Measurements from ENCODE around the gene ESR2.

ESR2 gene

GRCh38 chr14:64178814-64179213, 115.4 kb downstream of the ESR2 start:
- no peak for DNase-seq (ENCODE audit: extremely low read depth, insufficient read length)
- TF ChIP-seq CTCF (IDR thresholded peaks at IDR 0.05; ENCODE audit: insufficient read depth, low read length, poor library complexity, severe bottlenecking), result no peak
- Histone ChIP-seq H3K4me3 (replicated peaks; ENCODE audit: low read depth, low read length) (no peak overlapping the region), H3K36me3 (ENCODE audit: control insufficient read depth, insufficient read depth, low read length) (no peaks in the 10 kb centered on the region; the same call in 1 of the 2 replicates), H3K27me3 (replicated peaks; ENCODE audit: control insufficient read depth, insufficient read depth, low read length) (no peaks in the 10 kb centered on the region)

DNA sequence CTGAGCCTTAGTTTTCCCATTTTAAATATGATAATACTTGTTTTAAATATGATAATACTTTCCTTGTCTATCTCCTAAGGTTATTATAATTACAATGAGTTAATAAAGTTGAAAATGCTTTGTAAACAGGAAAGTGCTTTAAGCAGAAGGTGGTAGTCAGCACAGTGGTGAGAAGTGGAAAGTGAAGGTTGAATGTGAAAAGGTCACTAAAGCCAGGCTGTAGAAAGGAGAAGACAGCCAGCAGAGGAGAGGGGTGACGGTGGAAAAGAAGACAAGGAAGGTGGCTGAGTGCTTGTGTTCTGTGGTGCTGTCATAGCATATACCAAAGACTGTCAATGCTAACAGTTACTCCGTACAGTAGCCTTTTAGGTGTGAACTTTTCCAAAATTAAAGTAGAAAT, 117.8 kb downstream of the ESR2 start:
- TF ChIP-seq CTCF (IDR thresholded peaks at IDR 0.05; ENCODE audit: insufficient read depth, low read length, poor library complexity, severe bottlenecking), result no peak
- H3K36me3 ChIP-seq (ENCODE audit: control insufficient read depth, insufficient read depth, low read length), result peaks cover 1% of the 10 kb centered on the region; the same call in 1 of the 2 replicates
- H3K4me3 ChIP-seq (replicated peaks; ENCODE audit: low read depth, low read length), result no peak overlapping the region
- no peak for DNase-seq (ENCODE audit: extremely low read depth, insufficient read length)
- no peaks in the 10 kb centered on the region for H3K27me3 ChIP-seq (replicated peaks; ENCODE audit: control insufficient read depth, insufficient read depth, low read length)

GRCh38 chr14:64174922-64175782, 119.0 kb downstream of the ESR2 start:
- Histone ChIP-seq H3K36me3 (ENCODE audit: control insufficient read depth, insufficient read depth, low read length) (peaks cover 5% of the 10 kb centered on the region), H3K4me3 (replicated peaks; ENCODE audit: low read depth, low read length) (no peak overlapping the region), H3K27me3 (replicated peaks; ENCODE audit: control insufficient read depth, insufficient read depth, low read length) (no peaks in the 10 kb centered on the region)
- no peak for TF ChIP-seq CTCF (IDR thresholded peaks at IDR 0.05; ENCODE audit: insufficient read depth, low read length, poor library complexity, severe bottlenecking)
- DNase-seq (ENCODE audit: extremely low read depth, insufficient read length), result no peak

- Histone ChIP-seq H3K36me3 (ENCODE audit: control insufficient read depth, insufficient read depth, low read length) (peaks cover 11% of the 10 kb centered on the region), H3K4me3 (replicated peaks; ENCODE audit: low read depth, low read length) (no peak overlapping the region), H3K27me3 (replicated peaks; ENCODE audit: control insufficient read depth, insufficient read depth, low read length) (no peaks in the 10 kb centered on the region)
- TF ChIP-seq CTCF (IDR thresholded peaks at IDR 0.05; ENCODE audit: insufficient read depth, low read length, poor library complexity, severe bottlenecking), result no peak
- no peak for DNase-seq (ENCODE audit: extremely low read depth, insufficient read length)
Observed at GRCh38 chr14:64170181-64170580, 124.0 kb downstream of the ESR2 start.

- DNase-seq (ENCODE audit: extremely low read depth, insufficient read length), result no peak
- no peak for TF ChIP-seq CTCF (IDR thresholded peaks at IDR 0.05; ENCODE audit: insufficient read depth, low read length, poor library complexity, severe bottlenecking)
- Histone ChIP-seq H3K36me3 (ENCODE audit: control insufficient read depth, insufficient read depth, low read length) (peaks cover 4% of the 10 kb centered on the region), H3K4me3 (replicated peaks; ENCODE audit: low read depth, low read length) (no peak overlapping the region), H3K27me3 (replicated peaks; ENCODE audit: control insufficient read depth, insufficient read depth, low read length) (no peaks in the 10 kb centered on the region)
Observed at GRCh38 chr14:64159588-64159987, 134.6 kb downstream of the ESR2 start.

Data from GM06990 (cell line).